Measurements from ENCODE around the gene LGALS3. TPM values are rescaled to one million over a fixed set of nuclear protein-coding genes. Genes with fewer than 3 reads are reported as not detected.

LGALS3 gene
- polyA plus RNA-seq, 2 of the 4 experiments (the other 2 are of a cell fraction): 60.2 to 61.0 TPM

DNA sequence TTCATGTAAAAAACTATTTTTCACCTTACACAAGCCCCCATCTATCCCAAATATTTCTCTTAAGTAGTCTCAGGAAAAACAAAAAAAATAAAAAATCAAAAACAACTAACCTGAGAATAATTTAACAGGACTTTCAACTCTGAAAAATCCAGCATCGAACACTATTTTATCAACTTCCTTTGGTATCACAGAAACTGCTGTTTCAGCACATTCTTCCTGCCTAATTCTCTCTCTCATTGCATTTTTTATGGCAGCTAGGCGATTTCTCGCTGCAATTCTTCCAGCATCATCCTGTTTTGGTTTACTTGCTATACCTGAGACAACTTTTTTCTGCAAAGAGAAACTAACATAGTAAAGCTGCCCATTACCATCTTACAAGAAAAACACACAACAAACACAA lies 29.4 kb downstream of the LGALS3 start:
- TF ChIP-seq MAFK (IDR thresholded peaks at IDR 0.05; ENCODE audit: partially characterized antibody) (peak; percentile 94), EP300 (IDR thresholded peaks at IDR 0.05) (no peak)
- WGBS (ENCODE audit: missing lambda C conversion rate): 84% methylated on average over 3 of the region's 3 CpGs
- no peak overlapping the region for H3K4me3 ChIP-seq
- ATAC-seq: no peak
- H3K27ac ChIP-seq: no peak overlapping the region
- POLR2A ChIA-PET: interaction anchor here (0.6 kb wide), 1 partner anchor 29 kb away, joined by 3 read pairs; the partner anchor contains the start of gene LGALS3
- no peak overlapping the region for H3K4me2 ChIP-seq
- CTCF ChIA-PET: interaction anchor here (1.0 to 7.1 kb wide), 5 partner anchors 68 to 107 kb away, joined by 3 to 183 read pairs (median 17); partner anchors contain the start of gene MAPK1IP1L
- H3K9me3 ChIP-seq: no peaks in the 10 kb centered on the region
- no peak for DNase-seq (ENCODE audit: low read depth in 1 of 2, low spot score in 1 of 2)
- H3K4me1 ChIP-seq: no peaks in the 10 kb centered on the region
- no peak for FAIRE-seq

DNA sequence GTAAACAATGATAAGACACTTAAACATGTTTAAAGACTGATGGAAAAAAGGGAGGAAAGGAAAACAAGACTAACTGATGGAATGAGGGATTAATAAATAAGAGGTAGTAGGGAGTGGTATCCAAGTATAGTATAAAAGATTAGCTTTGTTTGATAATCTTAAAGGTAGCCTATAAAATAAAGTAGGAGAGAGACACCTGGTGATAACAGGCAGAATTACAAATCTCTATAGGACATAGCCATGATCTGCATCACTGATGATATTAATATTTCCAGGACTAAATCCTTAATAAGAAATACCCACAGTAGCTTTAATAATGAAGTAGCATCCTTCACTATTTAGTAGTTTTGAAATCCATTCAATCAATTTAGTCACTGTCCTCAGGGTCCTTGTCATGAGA lies 31.9 kb downstream of the LGALS3 start:
- H3K27ac ChIP-seq: no peak overlapping the region
- TF ChIP-seq ZNF302 (CRISPR knock-in tag; IDR thresholded peaks at IDR 0.05): no peak
- TF ChIP-seq, protein P1, sequence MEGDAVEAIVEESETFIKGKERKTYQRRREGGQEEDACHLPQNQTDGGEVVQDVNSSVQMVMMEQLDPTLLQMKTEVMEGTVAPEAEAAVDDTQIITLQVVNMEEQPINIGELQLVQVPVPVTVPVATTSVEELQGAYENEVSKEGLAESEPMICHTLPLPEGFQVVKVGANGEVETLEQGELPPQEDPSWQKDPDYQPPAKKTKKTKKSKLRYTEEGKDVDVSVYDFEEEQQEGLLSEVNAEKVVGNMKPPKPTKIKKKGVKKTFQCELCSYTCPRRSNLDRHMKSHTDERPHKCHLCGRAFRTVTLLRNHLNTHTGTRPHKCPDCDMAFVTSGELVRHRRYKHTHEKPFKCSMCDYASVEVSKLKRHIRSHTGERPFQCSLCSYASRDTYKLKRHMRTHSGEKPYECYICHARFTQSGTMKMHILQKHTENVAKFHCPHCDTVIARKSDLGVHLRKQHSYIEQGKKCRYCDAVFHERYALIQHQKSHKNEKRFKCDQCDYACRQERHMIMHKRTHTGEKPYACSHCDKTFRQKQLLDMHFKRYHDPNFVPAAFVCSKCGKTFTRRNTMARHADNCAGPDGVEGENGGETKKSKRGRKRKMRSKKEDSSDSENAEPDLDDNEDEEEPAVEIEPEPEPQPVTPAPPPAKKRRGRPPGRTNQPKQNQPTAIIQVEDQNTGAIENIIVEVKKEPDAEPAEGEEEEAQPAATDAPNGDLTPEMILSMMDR (IDR thresholded peaks at IDR 0.05): peak; percentile 73
- TF ChIP-seq RAD21 (conservative IDR thresholded peaks at IDR 0.05 in 1 of 2, IDR thresholded peaks at IDR 0.05 in 1 of 2): peak; percentile 73 to 75
- no peak for TF ChIP-seq RCOR1 (IDR thresholded peaks at IDR 0.05; ENCODE audit: low read depth, low read length)
- peak; percentile 82 for TF ChIP-seq SMC3 (IDR thresholded peaks at IDR 0.05)
- ATAC-seq (peak; percentile 77 to 82; a peak in 5 of 6 replicates), FAIRE-seq (no peak), DNase-seq (ENCODE audit: low read depth in 1 of 2, low spot score in 1 of 2) (peak; percentile 33 to 38)
- H3K4me1 ChIP-seq: no peaks in the 10 kb centered on the region
- no peaks in the 10 kb centered on the region for H3K9me3 ChIP-seq
- POLR2A ChIA-PET: interaction anchor here (0.6 to 1.7 kb wide), 5 partner anchors 58 to 134 kb away, joined by 3 to 7 read pairs (median 3); partner anchors contain the start of genes MAPK1IP1L, SOCS4 and WDHD1
- H3K4me3 ChIP-seq: no peak overlapping the region
- CTCF ChIA-PET: interaction anchor here (0.6 to 7.1 kb wide), 36 partner anchors 9 to 169 kb away, joined by 3 to 183 read pairs (median 6); partner anchors contain the start of genes MAPK1IP1L, SOCS4 and WDHD1
- H3K4me2 ChIP-seq: no peak overlapping the region

DNA sequence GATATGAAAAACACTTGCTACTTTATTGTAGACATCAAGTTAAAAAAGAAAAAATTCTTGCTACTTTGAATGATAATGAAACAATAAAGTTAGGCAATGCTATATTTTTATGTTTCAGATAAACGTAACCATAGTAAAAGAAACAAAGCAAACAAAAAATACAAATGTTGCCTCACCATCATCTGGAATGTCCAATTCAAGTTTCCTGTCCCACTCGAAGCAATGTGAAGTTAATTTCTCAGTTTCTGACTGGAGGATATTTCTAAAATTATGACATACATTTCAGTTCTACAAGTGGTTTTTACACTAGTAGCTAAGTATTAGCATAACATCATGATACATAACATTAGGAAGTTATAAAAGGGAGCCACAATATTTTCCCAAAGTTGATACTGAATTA lies 41.5 kb downstream of the LGALS3 start:
- Histone ChIP-seq H3K4me1 (no peaks in the 10 kb centered on the region), H3K4me2 (no peak overlapping the region), H3K4me3 (no peak overlapping the region), H3K27ac (no peak overlapping the region), H3K9me3 (no peaks in the 10 kb centered on the region)
- DNase-seq (ENCODE audit: low read depth in 1 of 2, low spot score in 1 of 2) (no peak), FAIRE-seq (no peak), ATAC-seq (no peak)
- CTCF ChIA-PET: interaction anchor here (1.1 to 2.6 kb wide), 3 partner anchors 10 to 99 kb away, joined by 3 to 15 read pairs (median 4); no protein-coding TSS in a partner anchor
- TF ChIP-seq EHMT2 (IDR thresholded peaks at IDR 0.05; ENCODE audit: low read depth) (no peak), JUN (IDR thresholded peaks at IDR 0.05) (no peak), HOXA7 (CRISPR knock-in tag; IDR thresholded peaks at IDR 0.05) (no peak), FOXS1 (CRISPR knock-in tag; IDR thresholded peaks at IDR 0.05) (no peak), RNF2 (IDR thresholded peaks at IDR 0.05; ENCODE audit: borderline replicate concordance, low read depth) (no peak)
- TF ChIP-seq, protein P2, sequence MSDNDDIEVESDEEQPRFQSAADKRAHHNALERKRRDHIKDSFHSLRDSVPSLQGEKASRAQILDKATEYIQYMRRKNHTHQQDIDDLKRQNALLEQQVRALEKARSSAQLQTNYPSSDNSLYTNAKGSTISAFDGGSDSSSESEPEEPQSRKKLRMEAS (IDR thresholded peaks at IDR 0.05): no peak
- POLR2A ChIA-PET: no interaction called here
- WGBS (ENCODE audit: missing lambda C conversion rate): 74% methylated on average over 2 of the region's 2 CpGs

DNA sequence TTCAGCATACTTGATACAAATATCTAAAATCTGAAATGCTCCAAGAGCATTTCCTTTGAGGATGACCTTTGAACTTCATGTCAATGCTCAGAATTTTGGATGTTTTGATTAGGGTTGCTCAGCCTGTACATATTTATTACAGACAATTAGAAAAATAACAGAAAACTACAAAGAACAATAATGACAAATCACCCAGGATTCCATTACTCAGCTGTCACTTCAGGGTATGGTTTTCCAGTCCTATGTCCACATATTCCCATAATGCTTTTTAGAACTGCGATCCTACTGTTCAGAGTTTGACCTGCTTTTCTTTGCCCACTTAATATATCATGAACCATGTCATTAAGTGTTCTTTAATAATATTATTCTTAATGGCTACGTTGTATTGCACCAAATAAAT lies 51.0 kb downstream of the LGALS3 start:
- TF ChIP-seq HDAC2 (IDR thresholded peaks at IDR 0.05): no peak
- no peak for TF ChIP-seq JUN (IDR thresholded peaks at IDR 0.05)
- TF ChIP-seq ZFP36 (IDR thresholded peaks at IDR 0.05; ENCODE audit: borderline replicate concordance, partially characterized antibody): no peak
- ATAC-seq (no peak), DNase-seq (ENCODE audit: low read depth in 1 of 2, low spot score in 1 of 2) (no peak), FAIRE-seq (no peak)
- Histone ChIP-seq H3K4me2 (no peak overlapping the region), H3K4me1 (no peaks in the 10 kb centered on the region), H3K4me3 (no peak overlapping the region), H3K27ac (no peak overlapping the region), H3K9me3 (no peaks in the 10 kb centered on the region)
- POLR2A ChIA-PET: no interaction called here
- CTCF ChIA-PET: no interaction called here
- 78% methylated on average over 2 of the region's 2 CpGs for WGBS (ENCODE audit: missing lambda C conversion rate)

DNA sequence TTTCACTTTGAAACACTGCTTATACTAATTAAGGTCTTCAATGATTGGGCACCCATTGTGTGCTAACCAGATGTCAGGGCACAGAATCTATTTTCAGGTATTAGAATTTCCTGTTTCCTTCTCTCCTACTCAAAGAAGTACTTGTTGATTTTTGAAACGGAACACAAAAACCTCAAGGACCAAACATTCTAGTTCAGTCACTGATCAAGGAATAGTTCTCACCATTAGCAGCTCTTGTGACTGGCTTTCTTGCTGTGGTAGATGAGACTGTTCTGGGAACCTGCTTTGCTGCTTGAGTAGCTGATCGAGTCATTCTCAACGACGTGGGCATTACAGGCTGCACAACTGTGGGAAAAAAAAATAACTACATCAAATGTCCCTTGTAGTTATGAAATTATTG lies 51.4 kb downstream of the LGALS3 start:
- ChIA-PET CTCF (no interaction called here), POLR2A (no interaction called here)
- H3K27ac ChIP-seq: no peak overlapping the region
- no peak for DNase-seq (ENCODE audit: low read depth in 1 of 2, low spot score in 1 of 2)
- no peak for FAIRE-seq
- 90% methylated on average over 4 of the region's 4 CpGs for WGBS (ENCODE audit: missing lambda C conversion rate)
- no peaks in the 10 kb centered on the region for H3K4me1 ChIP-seq
- H3K4me2 ChIP-seq: no peak overlapping the region
- H3K9me3 ChIP-seq: no peaks in the 10 kb centered on the region
- TF ChIP-seq HOXB13 (CRISPR knock-in tag; IDR thresholded peaks at IDR 0.05; ENCODE audit: low read depth) (no peak), CEBPB (IDR thresholded peaks at IDR 0.05) (no peak)
- TF ChIP-seq, protein P3, sequence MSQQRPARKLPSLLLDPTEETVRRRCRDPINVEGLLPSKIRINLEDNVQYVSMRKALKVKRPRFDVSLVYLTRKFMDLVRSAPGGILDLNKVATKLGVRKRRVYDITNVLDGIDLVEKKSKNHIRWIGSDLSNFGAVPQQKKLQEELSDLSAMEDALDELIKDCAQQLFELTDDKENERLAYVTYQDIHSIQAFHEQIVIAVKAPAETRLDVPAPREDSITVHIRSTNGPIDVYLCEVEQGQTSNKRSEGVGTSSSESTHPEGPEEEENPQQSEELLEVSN (IDR thresholded peaks at IDR 0.05; ENCODE audit: borderline replicate concordance, low read depth): no peak
- H3K4me3 ChIP-seq: no peak overlapping the region
- no peak for ATAC-seq
